ENCODE data around the gene RGS3. TPM values are rescaled to one million over a fixed set of nuclear protein-coding genes. Genes with fewer than 3 reads are reported as not detected.

Gene RGS3
- total and polyA plus RNA-seq, 10 of the 15 experiments (the other 5 are each of a cell fraction or from before 2014, with no cell fraction given) = 2.9 to 138 (median 28.8) TPM

DNA sequence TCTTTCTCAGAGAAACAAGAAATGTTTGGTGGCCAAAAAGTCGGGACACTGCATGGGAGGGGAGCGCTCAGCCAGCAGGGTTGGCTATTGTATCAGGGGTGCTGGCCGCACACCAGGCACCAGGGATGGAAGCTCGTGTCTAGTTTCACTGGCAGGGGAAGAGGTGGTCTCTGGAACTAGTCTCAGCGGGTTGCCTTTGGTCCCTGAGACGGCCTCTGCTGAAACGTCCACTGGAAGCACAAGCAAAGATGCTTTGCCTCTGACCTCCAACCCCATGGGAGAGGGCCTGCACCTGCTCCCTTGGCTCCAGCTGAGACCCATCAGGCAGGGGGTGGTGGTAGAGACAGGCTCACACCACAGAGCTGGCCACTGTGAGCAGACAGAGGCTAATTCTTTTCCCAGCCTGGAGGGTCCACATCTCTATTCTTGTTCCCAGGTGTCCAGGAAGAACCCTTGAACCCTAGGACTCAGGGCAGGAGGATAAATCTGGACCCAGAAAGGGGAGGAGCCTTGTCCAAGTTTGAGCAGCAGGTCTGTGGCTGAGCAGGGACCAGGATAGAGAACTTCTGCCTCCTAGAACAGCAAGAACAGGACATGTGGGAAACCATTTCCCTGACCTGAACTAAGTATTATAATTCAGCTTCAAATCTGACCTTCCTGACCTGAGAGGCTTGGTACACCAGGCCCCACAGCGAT lies 102.6 kb downstream of the RGS3 start:
- peak overlapping the region; percentile 66 for H3K4me2 ChIP-seq (ENCODE audit: control insufficient read depth, insufficient read depth)
- peaks cover 4% of the 10 kb centered on the region for H3K79me2 ChIP-seq (ENCODE audit: control insufficient read depth, insufficient read depth, low read length)
- no peaks in the 10 kb centered on the region for H3K9me3 ChIP-seq (replicated peaks; ENCODE audit: control insufficient read depth, insufficient read depth, low read length)
- 87% methylated on average over 8 of the region's 8 CpGs for WGBS (ENCODE audit: insufficient coverage, insufficient replicate concordance, low lambda C conversion rate, missing lambda C conversion rate)
- SMC1A ChIA-PET (ENCODE audit: uncharacterized antibody, unreplicated experiment) = interaction anchor here (0.9 to 4.5 kb wide), 14 partner anchors 9 to 120 kb away, joined by 3 to 37 read pairs (median 4); no protein-coding TSS in a partner anchor
- peaks cover 10 to 11% of the 10 kb centered on the region in 2 experiments; a peak in 3 of 4 replicates for H3K36me3 ChIP-seq (ENCODE audit: control insufficient read depth in 2 of 2, insufficient read depth in 2 of 2, low read length in 1 of 2)
- no peak overlapping the region for H2AFZ ChIP-seq (ENCODE audit: control insufficient read depth, low read depth, low read length)
- ATAC-seq = no peak
- no peak for DNase-seq (ENCODE audit: low read depth, low spot score)
- CTCF ChIA-PET = interaction anchor here (1.0 to 4.3 kb wide), 14 partner anchors 8 to 120 kb away, joined by 3 to 35 read pairs (median 4); no protein-coding TSS in a partner anchor
- no TSS peak for BruUV-seq (replicated peaks)
- peak overlapping the region; percentile 10; the same call in 1 of the 2 replicates for H3K9ac ChIP-seq (ENCODE audit: control insufficient read depth, insufficient read depth, low read length)
- no peaks in the 10 kb centered on the region for H3K27me3 ChIP-seq (replicated peaks in 1 of 2; ENCODE audit: control insufficient read depth in 2 of 2, insufficient read depth in 2 of 2, low read length in 1 of 2)
- FAIRE-seq = no peak
- H3K4me1 ChIP-seq (ENCODE audit: control insufficient read depth, insufficient read depth, low read length) = peaks cover 17% of the 10 kb centered on the region
- intact Hi-C loops (cut with micrococcal nuclease; ENCODE audit: unreplicated experiment) (no loop called here), in situ Hi-C loops (cut with MboI) (no loop called here)
- no peak overlapping the region for H3K4me3 ChIP-seq
- no peaks in the 10 kb centered on the region for H4K20me1 ChIP-seq (ENCODE audit: control insufficient read depth, insufficient read depth)
- RAD21 ChIA-PET (ENCODE audit: unreplicated experiment) = interaction anchor here (0.7 to 4.4 kb wide), 16 partner anchors 8 to 346 kb away, joined by 3 to 36 read pairs (median 5); no protein-coding TSS in a partner anchor
- H3K27ac ChIP-seq (ENCODE audit: control insufficient read depth, insufficient read depth) = peak overlapping the region; percentile 25
- POLR2A ChIA-PET = interaction anchor here (1.0 to 5.3 kb wide), 7 partner anchors 11 to 167 kb away, joined by 3 to 62 read pairs (median 4); no protein-coding TSS in a partner anchor
- TF ChIP-seq, protein P1, sequence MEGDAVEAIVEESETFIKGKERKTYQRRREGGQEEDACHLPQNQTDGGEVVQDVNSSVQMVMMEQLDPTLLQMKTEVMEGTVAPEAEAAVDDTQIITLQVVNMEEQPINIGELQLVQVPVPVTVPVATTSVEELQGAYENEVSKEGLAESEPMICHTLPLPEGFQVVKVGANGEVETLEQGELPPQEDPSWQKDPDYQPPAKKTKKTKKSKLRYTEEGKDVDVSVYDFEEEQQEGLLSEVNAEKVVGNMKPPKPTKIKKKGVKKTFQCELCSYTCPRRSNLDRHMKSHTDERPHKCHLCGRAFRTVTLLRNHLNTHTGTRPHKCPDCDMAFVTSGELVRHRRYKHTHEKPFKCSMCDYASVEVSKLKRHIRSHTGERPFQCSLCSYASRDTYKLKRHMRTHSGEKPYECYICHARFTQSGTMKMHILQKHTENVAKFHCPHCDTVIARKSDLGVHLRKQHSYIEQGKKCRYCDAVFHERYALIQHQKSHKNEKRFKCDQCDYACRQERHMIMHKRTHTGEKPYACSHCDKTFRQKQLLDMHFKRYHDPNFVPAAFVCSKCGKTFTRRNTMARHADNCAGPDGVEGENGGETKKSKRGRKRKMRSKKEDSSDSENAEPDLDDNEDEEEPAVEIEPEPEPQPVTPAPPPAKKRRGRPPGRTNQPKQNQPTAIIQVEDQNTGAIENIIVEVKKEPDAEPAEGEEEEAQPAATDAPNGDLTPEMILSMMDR (IDR thresholded peaks at IDR 0.05 in 2 of 3, conservative IDR thresholded peaks at IDR 0.05 in 1 of 3; ENCODE audit: control insufficient read depth in 2 of 3, extremely low read depth in 1 of 3, insufficient read depth in 1 of 3, low read depth in 3 of 3, low read length in 3 of 3) = no peak
- no peak for TF ChIP-seq SREBF2 (IDR thresholded peaks at IDR 0.05; ENCODE audit: low read length)
- no peak for TF ChIP-seq PML (IDR thresholded peaks at IDR 0.05; ENCODE audit: low read length)
- no peak for TF ChIP-seq ZBED1 (IDR thresholded peaks at IDR 0.05; ENCODE audit: borderline replicate concordance)
- TF ChIP-seq WRNIP1 (IDR thresholded peaks at IDR 0.05; ENCODE audit: borderline replicate concordance, low read depth, low read length) = no peak
- TF ChIP-seq BCL11A (IDR thresholded peaks at IDR 0.05; ENCODE audit: low read depth, low read length) = no peak
- no peak for TF ChIP-seq GABPA (IDR thresholded peaks at IDR 0.05; ENCODE audit: low read depth)
- no peak for TF ChIP-seq KLF5 (IDR thresholded peaks at IDR 0.05; ENCODE audit: partially characterized antibody)
- TF ChIP-seq, protein P2, sequence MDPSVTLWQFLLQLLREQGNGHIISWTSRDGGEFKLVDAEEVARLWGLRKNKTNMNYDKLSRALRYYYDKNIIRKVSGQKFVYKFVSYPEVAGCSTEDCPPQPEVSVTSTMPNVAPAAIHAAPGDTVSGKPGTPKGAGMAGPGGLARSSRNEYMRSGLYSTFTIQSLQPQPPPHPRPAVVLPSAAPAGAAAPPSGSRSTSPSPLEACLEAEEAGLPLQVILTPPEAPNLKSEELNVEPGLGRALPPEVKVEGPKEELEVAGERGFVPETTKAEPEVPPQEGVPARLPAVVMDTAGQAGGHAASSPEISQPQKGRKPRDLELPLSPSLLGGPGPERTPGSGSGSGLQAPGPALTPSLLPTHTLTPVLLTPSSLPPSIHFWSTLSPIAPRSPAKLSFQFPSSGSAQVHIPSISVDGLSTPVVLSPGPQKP (IDR thresholded peaks at IDR 0.05; ENCODE audit: low read depth, low read length) = no peak

Measured in GM12878 (cell line).